HFF-Myc (cell line): ENCODE data around the gene DNAH7.

Source experiments
- DNase-seq: peaks from one replicate; pipeline ENCODE4 v3.0.0-alpha.2; 2011; ENCODE audit warnings: low read depth; ENCODE audit errors: extremely low read depth
- H3K4me3 ChIP-seq: replicated peaks from 2 replicates; pipeline ENCODE4 v1.5.1; 2011; ENCODE audit warnings: low read depth, mild to moderate bottlenecking, control low read depth, low read length
- CTCF ChIP-seq: IDR thresholded peaks from 2 replicates; pipeline ENCODE4 v1.5.1; 2012; ENCODE audit warnings: mild to moderate bottlenecking, low read depth, low read length, control low read depth; ENCODE audit errors: missing control alignments

The DNAH7 gene

DNA sequence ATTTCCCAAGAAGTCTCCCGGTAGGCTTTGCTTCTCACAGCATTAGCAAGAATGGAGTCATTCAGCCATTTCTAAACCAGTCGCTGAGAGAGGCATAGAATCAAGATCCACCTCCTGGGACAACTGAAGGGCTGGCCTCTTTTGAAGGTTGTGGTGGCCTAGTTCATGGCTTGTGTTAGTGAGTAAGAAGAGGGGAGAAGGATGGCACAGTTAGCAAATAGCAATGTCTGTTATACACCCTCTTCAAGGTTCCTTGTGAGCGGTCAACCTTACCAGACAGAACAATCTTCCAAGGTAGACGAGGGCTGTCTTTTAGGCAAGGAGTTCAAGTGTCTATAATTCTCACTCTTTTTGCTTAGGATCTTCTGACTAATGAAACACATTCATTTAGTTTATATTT, 35.4 kb upstream of the DNAH7 start:
- H3K4me3 ChIP-seq: no peak overlapping the region
- no peak for TF ChIP-seq CTCF
- no peak for DNase-seq

- no peak for DNase-seq
- no peak for TF ChIP-seq CTCF
- no peak overlapping the region for H3K4me3 ChIP-seq
Measured at GRCh38 chr2:196103626-196104025, 35.0 kb upstream of the DNAH7 start.

DNA sequence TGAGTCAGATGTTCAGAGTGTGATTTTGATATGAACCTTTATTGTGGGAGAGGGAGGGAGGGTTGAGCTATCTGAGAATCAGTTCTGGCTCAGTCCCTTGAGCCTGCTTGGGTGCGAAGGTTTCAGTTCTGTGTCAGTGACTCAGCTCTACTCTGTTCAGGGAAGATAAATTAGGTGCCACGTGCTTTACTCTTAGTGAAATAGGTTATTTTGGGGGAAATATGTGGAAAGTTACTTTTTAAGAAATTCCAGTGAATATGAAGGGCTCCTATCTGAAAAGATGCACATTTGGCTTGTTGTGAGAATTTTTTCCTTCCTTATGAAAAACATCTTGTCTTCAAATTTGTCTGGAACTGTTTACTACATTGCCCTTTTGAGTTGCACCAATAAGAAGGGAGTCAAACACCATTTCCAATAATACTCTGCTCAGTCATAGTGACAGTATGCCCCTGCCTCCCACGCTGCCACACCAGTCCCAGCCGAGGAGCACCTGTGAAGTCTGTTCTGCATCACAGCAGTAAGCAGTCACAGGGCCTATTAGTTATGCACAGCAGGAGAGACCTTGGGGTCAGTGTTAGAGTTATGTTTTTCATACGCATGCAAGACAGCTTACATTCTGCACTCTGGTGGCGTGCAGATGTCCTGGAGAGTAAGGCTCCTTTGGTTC, 32.8 kb upstream of the DNAH7 start:
- no peak overlapping the region for H3K4me3 ChIP-seq
- DNase-seq: peak; percentile 49
- TF ChIP-seq CTCF: no peak

GRCh38 chr2:196099916-196100315, 31.3 kb upstream of the DNAH7 start:
- no peak for TF ChIP-seq CTCF
- no peak for DNase-seq
- no peak overlapping the region for H3K4me3 ChIP-seq

- no peak overlapping the region for H3K4me3 ChIP-seq
- no peak for TF ChIP-seq CTCF
- DNase-seq: no peak
Measured at GRCh38 chr2:196097864-196098660, 29.4 kb upstream of the DNAH7 start.

DNA sequence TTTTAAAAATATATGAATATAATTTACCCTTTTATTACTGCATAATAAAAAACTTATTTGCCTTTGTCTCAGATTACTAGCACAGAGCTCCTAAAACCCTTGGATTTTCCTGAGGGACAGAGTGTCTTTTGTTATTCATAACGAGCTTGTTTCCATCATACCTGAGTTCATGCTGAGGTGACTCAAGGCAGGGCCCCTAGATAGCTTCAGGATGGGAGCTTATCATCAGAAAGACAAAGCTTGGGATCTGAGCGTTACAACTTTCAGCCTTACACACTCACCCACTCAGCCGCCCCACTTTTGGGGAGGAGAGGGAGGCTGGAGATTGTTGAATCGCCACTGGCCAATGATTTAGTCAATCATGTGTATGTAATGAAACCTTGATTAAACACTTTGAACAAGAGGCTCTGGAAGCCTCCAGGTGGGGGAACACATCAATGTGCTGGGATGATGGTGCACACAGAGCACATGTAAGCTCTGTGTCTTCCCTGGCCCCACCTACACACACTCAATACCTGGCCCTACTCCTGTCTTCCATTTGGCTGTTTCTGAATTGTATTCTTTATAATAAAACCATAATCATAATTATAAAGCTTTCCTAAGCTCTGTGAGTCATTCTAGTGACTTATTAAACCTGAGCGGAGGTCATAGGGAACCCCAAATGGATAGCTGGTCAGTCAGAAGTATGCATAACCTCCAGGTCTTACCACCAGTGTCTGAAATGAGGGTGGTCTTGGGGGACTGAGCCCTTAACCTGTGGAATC, 28.5 kb upstream of the DNAH7 start:
- TF ChIP-seq CTCF: no peak
- DNase-seq: no peak
- H3K4me3 ChIP-seq: no peak overlapping the region
